Sigmoid colon (tissue), 7 donors: ENCODE results near the gene C6orf58. TPM values are rescaled to one million over a fixed set of nuclear protein-coding genes. Genes with fewer than 3 reads are reported as not detected.
A peak's percentile ranks its signal among the peaks of the same experiment; 100 is the strongest.

Experiments
- DNase-seq: peaks from one replicate; pipeline ENCODE4 v3.0.0-alpha.2; 2019
- H3K27ac ChIP-seq, 4 donors: fragments of 200-600 bp; sonication (generic); one replicate each; pipeline ENCODE4 v1.5.1; 2016 to 2019; ENCODE audit warnings: mild to moderate bottlenecking in 1 of 4
- H3K27me3 ChIP-seq, 3 donors: fragments of 200-600 bp; sonication (generic); one replicate each; pipeline ENCODE4 v1.5.1; 2019; ENCODE audit warnings: mild to moderate bottlenecking in 1 of 3
- H3K36me3 ChIP-seq, 4 donors: fragments of 200-600 bp; sonication (generic); one replicate each; pipeline ENCODE4 v1.5.1; 2016 to 2019
- H3K4me1 ChIP-seq, 4 donors: fragments of 200-600 bp; sonication (generic); one replicate each; pipeline ENCODE4 v1.5.1; 2017 to 2019
- H3K4me3 ChIP-seq, 4 donors: fragments of 200-600 bp; sonication (generic); one replicate each; pipeline ENCODE4 v1.5.1; 2017 to 2019; ENCODE audit warnings: mild to moderate bottlenecking in 2 of 4, moderate library complexity in 1 of 4
- H3K9me3 ChIP-seq, 4 donors: fragments of 200-600 bp in 3 of 4; sonication (generic) in 3 of 4; one replicate each; pipeline versions ENCODE4 v1.5.1 to v1.6.1; 2013 to 2019
- CTCF ChIP-seq, 4 experiments: fragments of 450-650 bp in 3 of 4; fragments of 200-600 bp in 1 of 4; IDR thresholded peaks; one replicate each; pipeline ENCODE4 v1.5.1; 2016 to 2019; ENCODE audit warnings: antibody characterized with exemption in 4 of 4, mild to moderate bottlenecking in 3 of 4, moderate library complexity in 2 of 4
- EP300 ChIP-seq, 4 donors: sonication (generic); formaldehyde crosslinking; IDR thresholded peaks; one replicate each; pipeline ENCODE4 v1.6.1; 2017; ENCODE audit warnings: antibody characterized with exemption in 4 of 4
- POLR2A ChIP-seq, 2 donors: fragments of 450-650 bp; IDR thresholded peaks; one replicate each; pipeline ENCODE4 v1.6.1; 2016; ENCODE audit warnings: antibody characterized with exemption in 2 of 2, mild to moderate bottlenecking in 2 of 2, moderate library complexity in 2 of 2
- POLR2AphosphoS5 ChIP-seq, 4 donors: sonication (generic); formaldehyde crosslinking; IDR thresholded peaks; one replicate each; pipeline ENCODE4 v1.6.1; 2017; ENCODE audit warnings: antibody characterized with exemption in 4 of 4
- WGBS, 2 donors: extraction: QIAGEN DNeasy Blood & Tissue Kit; methylation state at CpG; one replicate each; pipeline ENCODE4 v1.1.7; 2013; 5-methylcytosine and 5-hydroxymethylcytosine counted together
- intact Hi-C: fragments of 100-400 bp; cut with DNase I; formaldehyde crosslinking; loops from one replicate; pipeline ENCODE4 v1.15.1; 2023
- polyA plus RNA-seq, 3 donors: library from polyadenylated mRNA; stranded (reverse); fragments of 200-250 nt; gene quantifications; one replicate each; pipeline ENCODE4 v1.2.3, GENCODE V29; 2013
- total RNA-seq, 4 donors: library from RNA; depleted of rRNA; stranded (reverse); fragments of >200 nt; gene quantifications; one replicate each; pipeline ENCODE4 v1.1.0, GENCODE V29; 2016
- donor health status: healthy with polysubstance abuse.
- donor health status: Bipolar disorder and iron deficiency.
- donor health status: healthy.

The C6orf58 gene
- total RNA-seq (not detected), polyA plus RNA-seq (not detected)

- intact Hi-C loops, result no loop called here
- 38 to 50% methylated on average over 3 of the region's 3 CpGs for WGBS, 2 donors
These were observed at the start of gene C6orf58 for GRCh38 chr6:127576874-127577273. Gene C6orf58 (plus strand): TSS chr6:127577174. CDS start chr6:127577186, 12 bp downstream.

GRCh38 chr6:127533011-127533410, 44.0 kb upstream of the C6orf58 start:
- intact Hi-C loops, result no loop called here
- Histone ChIP-seq H3K36me3 (no peaks in the 10 kb centered on the region), H3K27ac (no peak overlapping the region), H3K27me3 (peaks cover 0 to 3% (median 0%) of the 10 kb centered on the region in 3 donors), H3K4me1 (no peaks in the 10 kb centered on the region), H3K9me3 (no peaks in the 10 kb centered on the region), H3K4me3 (no peak overlapping the region)
- TF ChIP-seq CTCF (IDR thresholded peaks at IDR 0.05) (no peak), EP300 (IDR thresholded peaks at IDR 0.05) (no peak), POLR2A (IDR thresholded peaks at IDR 0.05) (no peak), POLR2AphosphoS5 (IDR thresholded peaks at IDR 0.05) (no peak)
- DNase-seq, result no peak
- WGBS, 2 donors, result 96 to 97% methylated on average over 1 of the region's 1 CpG

More at GRCh38 chr6:127576874-127577273, at the start of gene C6orf58:
- TF ChIP-seq POLR2A (IDR thresholded peaks at IDR 0.05) (no peak), EP300 (IDR thresholded peaks at IDR 0.05) (no peak)
- Histone ChIP-seq H3K4me3 (no peak within 1 kb of the TSS), H3K27me3 (no peaks in the 10 kb centered on the region), H3K9me3 (no peaks in the 10 kb centered on the region), H3K4me1 (no peaks in the 10 kb centered on the region), H3K27ac (no peak within 1 kb of the TSS), H3K36me3 (no peaks in the 10 kb centered on the region)
- no peak for DNase-seq

- DNase-seq, result no peak
- Histone ChIP-seq H3K4me1 (no peaks in the 10 kb centered on the region), H3K27me3 (peaks cover 0 to 3% (median 0%) of the 10 kb centered on the region in 3 donors), H3K9me3 (no peaks in the 10 kb centered on the region), H3K27ac (no peak overlapping the region), H3K36me3 (no peaks in the 10 kb centered on the region), H3K4me3 (no peak overlapping the region)
- TF ChIP-seq POLR2AphosphoS5 (IDR thresholded peaks at IDR 0.05) (no peak), CTCF (IDR thresholded peaks at IDR 0.05) (no peak), POLR2A (IDR thresholded peaks at IDR 0.05) (no peak), EP300 (IDR thresholded peaks at IDR 0.05) (no peak)
- intact Hi-C loops, result no loop called here
- 63 to 77% methylated on average over 3 of the region's 3 CpGs for WGBS, 2 donors
These were observed 43.2 kb upstream of the C6orf58 start for GRCh38 chr6:127533736-127534135.

GRCh38 chr6:127538750-127539264, 38.2 kb upstream of the C6orf58 start:
- H3K36me3 ChIP-seq, result no peaks in the 10 kb centered on the region
- intact Hi-C loops, result loop anchor here (1.0 kb wide), 1 partner anchor 236 kb away; no protein-coding TSS in a partner anchor
- no peak overlapping the region for H3K27ac ChIP-seq
- H3K9me3 ChIP-seq, result no peaks in the 10 kb centered on the region
- DNase-seq, result no peak
- WGBS, 2 donors, result 64 to 65% methylated on average over 2 of the region's 2 CpGs
- no peaks in the 10 kb centered on the region for H3K4me1 ChIP-seq
- H3K27me3 ChIP-seq, result no peaks in the 10 kb centered on the region
- no peak overlapping the region for H3K4me3 ChIP-seq
- TF ChIP-seq EP300 (IDR thresholded peaks at IDR 0.05), result no peak
- TF ChIP-seq POLR2AphosphoS5 (IDR thresholded peaks at IDR 0.05), result no peak
- no peak for TF ChIP-seq POLR2A (IDR thresholded peaks at IDR 0.05)
- TF ChIP-seq CTCF (IDR thresholded peaks at IDR 0.05), result no peak

DNA sequence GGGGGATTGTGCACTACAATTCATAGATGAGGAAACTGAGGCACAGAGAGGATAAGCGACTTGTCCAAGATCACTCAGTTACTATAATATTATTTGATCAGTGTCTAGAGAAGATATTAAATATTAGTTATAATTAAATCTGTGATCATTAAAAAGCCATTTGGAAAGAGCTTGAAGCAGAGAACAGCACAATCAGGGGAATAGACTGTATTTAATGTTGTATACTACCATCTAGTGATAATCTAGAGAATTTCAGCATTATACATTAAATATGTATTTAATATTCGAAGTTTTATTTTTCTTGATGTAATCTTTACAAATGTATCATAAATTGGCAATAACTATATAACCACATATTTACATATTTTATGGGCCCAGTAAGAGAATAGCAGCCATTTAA, 37.7 kb upstream of the C6orf58 start:
- TF ChIP-seq POLR2A (IDR thresholded peaks at IDR 0.05) (no peak), EP300 (IDR thresholded peaks at IDR 0.05) (no peak), CTCF (IDR thresholded peaks at IDR 0.05) (peak in 3 of 4 experiments; percentile 19 to 46 (median 31))
- intact Hi-C loops, result loop anchor here (1.0 kb wide), 1 partner anchor 236 kb away; no protein-coding TSS in a partner anchor
- no peak for DNase-seq

More for the DNA sequence above, 37.7 kb upstream of the C6orf58 start:
- H3K9me3 ChIP-seq, result no peaks in the 10 kb centered on the region
- no peak overlapping the region for H3K4me3 ChIP-seq
- no peaks in the 10 kb centered on the region for H3K36me3 ChIP-seq
- no peaks in the 10 kb centered on the region for H3K27me3 ChIP-seq
- WGBS, 2 donors, result 35 to 47% methylated on average over 2 of the region's 2 CpGs
- H3K4me1 ChIP-seq, result no peaks in the 10 kb centered on the region
- H3K27ac ChIP-seq, result no peak overlapping the region
